HG03066 (cell line): Measurements from ENCODE around the gene DERA.
"Not testable (repeated sequence)": the region's sequence is repeated elsewhere in the genome, so short reads cannot be mapped to it uniquely, and the experiment has no call there.

ENCODE experiments used
- ATAC-seq: cut with Tn5 transposase; IDR thresholded peaks from one replicate; pipeline ENCODE4 v1.9.1; 2021; ENCODE audit warnings: low read depth; ENCODE audit not compliant: unreplicated experiment

Gene DERA

DNA sequence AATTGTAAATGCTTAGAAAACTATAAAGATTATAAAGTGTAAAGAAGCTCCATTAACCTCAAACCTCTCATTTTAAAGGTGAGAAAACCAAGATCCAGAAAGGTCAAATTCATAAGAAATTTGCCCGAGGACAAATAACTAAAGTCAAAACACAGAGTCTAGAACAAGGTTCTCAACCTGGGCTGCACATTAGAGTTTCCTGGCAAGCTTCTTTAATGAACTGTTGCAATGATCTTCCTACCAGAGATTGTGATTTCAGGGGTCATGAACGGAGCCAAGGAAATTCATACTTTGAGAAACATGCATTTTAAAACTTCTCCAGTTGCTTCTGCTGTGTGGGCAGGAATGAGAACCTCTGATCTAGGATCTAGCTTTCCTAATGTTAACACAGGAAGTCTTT is 86.8 kb downstream of the DERA start:
- ATAC-seq, result no peak

DNA sequence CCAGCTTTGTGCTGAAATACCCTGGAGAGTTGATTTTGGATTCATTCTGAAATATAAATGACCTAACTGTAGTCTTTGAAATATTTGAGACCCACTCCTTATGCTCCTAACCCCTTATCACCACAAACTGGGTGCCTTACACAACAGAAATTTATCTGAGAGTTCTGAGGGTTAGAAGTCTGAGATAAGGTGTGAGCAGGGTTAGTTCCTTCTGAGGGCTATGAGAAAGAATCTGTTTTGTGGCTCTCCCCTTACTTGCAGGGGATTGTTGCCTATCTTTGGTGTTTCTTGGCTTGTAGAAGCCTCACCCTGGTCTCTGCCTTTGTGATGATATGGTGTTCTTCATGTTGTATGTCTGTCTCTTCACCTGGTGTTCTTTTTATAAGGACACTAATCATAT is 91.7 kb downstream of the DERA start:
- ATAC-seq, result no peak

DNA sequence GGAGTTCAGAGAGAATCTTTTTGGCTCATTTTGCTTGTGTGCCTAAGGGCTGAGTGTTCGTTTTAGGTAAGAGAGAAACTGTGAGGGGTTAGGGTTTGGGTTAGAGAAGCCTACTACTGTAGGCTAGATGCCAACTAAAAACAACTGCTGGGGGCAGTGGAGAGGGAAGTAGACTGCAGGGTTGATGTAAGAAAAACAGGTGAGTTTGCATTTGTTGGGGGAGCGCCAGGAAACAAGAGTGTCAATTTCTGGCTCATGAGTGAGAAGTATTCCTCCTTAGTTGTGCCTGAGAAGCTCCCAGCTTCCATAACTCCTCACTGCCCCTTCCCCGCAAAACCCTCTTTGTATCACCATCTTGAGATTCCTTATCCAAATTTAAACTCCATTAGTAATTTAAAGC is 92.3 kb downstream of the DERA start:
- no peak for ATAC-seq

DNA sequence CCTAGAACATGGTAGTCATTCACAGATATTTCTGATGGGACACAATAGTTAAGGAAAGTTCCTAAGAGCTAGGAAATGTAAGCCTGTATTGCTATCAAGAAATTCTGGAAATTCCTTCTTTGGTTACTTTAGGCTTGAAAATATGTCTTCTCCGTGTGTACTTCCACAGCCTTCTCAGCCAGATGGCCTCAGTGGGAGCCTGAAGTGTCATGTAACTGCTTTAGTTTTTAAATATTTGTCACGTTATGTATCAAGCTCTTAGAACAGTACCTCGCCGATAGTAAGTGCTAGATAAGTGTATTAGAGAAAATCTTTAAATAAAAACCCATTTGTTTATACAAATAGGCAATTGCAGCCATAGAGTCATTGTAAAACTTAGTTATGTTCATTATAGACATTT is 95.6 kb downstream of the DERA start:
- ATAC-seq, result no peak

DNA sequence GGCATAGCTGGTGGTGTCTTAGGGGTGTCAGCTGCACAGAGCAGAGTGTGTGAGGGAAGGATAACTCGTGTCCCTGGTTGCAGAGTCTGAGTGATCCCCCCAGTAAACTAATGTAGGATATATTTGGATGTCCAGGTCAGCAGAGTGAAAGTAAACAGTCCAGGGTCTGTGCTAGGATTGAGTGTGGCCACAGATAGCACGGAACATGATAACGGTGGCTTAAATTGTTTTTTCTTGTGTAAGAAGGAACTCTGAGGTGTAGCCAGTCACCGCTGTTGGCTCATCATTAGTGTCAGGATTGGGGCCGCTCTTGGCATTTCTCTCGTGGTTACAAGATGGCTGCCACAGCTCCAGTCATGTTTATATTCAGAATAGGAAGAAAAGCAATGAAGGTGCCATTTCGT is 97.3 kb downstream of the DERA start:
- ATAC-seq, result no peak

DNA sequence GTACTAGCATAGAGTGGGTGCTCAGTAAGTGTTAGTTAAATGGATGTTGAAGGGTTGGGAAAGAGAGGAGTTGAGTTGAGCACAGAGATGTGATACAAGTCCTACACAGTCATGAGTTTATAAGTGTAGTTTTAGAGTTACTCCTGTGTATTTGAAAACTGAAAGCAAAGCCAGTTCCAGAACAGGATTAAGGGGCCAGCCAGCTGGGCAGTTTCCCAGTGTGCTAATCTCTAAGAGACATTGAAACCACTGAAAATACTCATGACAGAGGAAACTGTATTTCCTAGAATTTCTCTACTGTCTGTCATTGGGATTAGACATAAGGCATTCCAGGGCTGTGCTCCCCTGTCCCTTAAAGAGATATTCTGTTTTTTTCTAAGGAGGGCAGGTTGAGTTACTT is 101.0 kb downstream of the DERA start:
- ATAC-seq, result no peak

DNA sequence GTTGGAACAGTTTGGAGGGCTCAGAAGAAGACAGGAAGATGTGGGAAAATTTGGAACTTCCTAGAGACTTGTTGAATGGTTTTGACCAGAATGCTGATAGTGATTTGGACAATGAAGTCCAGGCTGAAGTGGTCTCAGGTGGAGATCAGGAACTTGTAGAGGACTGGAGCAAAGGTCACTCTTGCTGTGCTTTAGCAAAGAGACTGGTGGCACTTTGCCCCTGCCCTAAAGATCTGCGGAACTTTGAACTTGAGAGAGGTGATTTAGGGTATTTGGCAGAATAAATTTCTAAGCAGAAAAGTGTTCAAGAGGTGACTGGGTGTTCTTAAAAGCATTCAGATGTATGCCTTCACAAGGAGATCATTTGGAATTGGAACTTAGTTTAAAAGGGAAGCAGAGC is 102.6 kb downstream of the DERA start:
- ATAC-seq, result not testable (repeated sequence)

DNA sequence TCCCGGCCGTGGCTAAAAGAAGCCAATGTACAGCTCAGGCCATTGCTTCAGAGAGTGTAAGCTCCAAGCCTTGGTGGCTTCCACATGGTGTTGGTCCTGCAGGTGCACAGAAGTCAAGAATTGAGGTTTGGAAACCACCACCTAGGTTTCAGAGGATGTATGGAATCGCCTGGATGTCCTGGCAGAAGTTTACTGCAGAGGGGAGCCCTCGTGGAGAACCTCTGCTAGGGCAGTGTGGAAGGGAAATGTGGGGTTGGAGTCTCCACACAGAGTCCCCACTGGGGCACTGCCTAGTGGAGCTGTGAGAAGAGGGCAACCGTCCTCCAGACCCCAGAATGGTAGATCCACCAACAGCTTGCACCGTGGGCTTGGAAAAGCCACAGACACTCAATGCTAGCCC is 103.3 kb downstream of the DERA start:
- not testable (repeated sequence) for ATAC-seq

DNA sequence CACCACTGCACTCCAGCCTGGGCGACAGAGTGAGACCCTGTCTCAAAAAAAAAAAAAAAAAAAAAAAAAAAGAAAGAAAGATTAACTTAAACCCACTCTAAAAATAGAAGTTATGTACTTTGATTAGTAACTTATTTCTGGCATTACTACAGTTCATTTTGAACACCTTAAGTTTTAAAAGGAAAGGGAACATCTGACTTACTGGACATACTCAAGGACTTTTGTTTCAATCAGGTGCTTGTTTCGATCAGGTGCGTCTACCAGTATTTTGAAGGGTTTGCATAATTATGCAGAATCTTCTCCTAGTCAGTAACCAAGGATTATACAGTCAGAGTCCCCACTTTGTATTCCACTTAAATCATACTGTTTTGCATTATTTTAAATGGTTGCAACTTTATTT is 105.6 kb downstream of the DERA start:
- no peak for ATAC-seq

DNA sequence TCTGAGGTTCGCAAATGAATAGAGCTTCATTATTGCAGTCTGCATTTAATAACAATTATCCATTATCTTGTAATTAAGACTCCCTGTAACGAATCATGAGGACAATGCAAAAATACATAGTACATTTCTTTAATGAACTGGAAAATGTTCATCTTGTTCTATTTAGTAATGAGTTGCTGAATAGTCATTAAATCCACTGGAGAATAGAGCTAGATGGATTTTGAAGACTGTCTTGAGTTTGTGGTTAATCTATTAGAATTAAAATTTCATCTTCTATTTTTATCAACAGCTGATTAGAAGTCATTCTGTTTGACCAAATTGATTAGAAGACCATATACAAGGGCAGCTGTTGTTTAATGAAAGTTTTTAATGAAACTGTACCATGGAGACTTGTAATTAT is 107.2 kb downstream of the DERA start:
- ATAC-seq, result no peak

DNA sequence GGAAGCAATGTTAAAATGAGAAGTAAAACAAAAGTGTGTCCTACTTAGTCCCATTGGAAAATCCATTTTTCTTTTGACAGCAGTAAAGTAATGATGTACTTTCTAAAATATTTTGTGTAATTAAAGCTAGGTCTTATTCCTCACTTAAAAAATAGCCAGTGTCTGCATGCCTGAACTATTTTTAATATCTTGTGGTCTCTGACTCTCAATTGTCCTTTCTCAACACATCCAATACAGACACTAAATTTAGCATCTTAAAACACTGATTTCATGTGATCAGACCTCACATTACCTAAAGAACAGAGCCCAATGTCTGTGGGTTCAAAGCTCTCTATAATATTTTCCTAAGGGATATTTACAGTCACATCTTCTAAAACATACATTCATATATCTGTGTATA is 108.0 kb downstream of the DERA start:
- ATAC-seq, result no peak

DNA sequence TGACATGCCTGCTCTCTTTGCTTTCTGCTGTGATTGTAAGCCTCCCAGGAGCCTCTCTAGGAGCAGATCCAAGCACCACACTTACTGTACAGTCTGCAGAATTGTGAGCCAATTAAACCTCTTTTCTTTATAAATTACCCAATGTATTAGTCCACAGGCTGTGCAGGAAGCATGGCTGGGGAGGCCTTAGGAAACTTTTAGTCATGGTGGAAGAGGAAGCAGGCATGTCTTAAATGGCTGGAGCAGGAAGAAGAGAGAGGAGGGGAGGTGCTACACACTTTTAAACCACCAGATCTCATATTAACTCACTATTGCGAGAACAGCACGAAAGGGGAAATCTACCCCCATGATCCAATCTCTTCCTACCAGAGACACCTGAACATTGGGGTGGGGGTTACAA is 108.9 kb downstream of the DERA start:
- no peak for ATAC-seq

DNA sequence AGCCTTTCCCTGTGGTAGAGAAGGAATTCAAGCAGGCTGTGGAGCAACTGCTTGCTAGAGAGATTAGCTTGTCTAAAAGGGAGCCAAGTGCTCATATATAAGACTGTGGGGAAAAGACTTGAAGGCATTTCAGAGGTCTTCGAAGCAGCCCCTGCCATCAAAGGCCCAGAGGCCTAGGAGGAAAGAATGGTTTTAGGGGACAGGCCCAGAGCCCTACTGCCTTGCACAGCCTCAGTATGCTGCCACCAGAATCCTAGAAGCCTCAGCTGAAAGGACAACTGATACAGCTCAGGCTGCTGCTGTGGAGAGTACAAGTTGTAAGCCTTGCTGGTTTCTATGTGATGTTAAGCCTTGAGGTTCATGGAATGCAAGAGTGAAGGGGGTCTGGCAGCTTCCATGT is 109.9 kb downstream of the DERA start:
- ATAC-seq, result no peak

DNA sequence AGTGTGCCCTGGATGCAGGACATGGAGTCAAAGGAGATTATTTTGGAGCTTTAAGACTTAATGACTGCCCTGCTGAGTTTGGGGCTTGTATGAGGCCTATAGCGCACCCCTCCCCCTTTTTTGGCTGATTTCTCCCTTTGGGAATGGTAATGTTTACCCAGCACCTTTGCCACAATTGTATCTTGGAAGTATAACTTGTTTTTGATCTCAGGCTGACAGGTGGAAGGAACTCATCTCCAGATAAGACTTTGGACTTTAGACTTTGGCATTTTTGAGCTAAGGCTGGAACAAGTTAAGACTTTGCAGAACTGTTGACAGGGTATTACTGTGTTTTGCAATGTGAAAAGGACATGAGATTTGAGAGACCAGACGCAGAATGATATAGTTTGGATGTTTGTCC is 110.5 kb downstream of the DERA start:
- no peak for ATAC-seq

DNA sequence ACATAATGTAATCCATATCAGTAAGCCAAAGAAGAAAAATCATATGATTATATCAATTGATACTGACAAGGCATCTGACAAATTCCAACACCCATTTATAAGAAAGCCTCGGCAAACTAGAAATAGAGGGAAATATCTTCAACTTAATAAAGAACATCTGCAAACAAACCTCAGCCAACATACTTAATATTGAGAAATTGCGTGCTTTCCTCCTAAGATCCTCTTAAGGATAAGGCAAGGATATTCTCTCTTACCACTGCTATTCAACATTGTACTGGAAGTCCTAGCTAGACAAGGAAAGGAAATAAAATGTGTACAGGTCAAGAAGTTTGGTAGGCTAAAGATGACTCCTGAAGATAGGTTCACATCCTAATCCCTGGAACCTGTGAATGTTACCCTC is 115.9 kb downstream of the DERA start:
- ATAC-seq, result no peak

DNA sequence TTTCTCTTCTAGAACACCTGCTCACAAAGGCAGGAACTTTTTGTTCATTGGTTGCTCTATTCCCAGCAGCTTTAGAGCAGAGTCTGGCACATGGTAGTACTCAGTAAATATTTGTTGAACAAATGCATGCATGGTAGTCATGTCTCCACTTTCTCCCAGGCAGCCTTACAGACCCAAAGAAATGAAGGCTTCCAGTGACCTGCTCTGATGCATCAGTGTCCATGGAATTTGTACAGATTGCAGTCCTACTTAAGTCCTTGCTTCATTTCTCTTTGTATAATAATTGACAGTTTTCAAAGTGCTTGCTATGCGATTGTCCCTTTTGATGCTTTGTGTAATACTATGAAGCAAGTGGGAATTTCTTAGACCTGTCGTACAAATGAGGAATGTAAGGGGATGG is 119.6 kb downstream of the DERA start:
- no peak for ATAC-seq

DNA sequence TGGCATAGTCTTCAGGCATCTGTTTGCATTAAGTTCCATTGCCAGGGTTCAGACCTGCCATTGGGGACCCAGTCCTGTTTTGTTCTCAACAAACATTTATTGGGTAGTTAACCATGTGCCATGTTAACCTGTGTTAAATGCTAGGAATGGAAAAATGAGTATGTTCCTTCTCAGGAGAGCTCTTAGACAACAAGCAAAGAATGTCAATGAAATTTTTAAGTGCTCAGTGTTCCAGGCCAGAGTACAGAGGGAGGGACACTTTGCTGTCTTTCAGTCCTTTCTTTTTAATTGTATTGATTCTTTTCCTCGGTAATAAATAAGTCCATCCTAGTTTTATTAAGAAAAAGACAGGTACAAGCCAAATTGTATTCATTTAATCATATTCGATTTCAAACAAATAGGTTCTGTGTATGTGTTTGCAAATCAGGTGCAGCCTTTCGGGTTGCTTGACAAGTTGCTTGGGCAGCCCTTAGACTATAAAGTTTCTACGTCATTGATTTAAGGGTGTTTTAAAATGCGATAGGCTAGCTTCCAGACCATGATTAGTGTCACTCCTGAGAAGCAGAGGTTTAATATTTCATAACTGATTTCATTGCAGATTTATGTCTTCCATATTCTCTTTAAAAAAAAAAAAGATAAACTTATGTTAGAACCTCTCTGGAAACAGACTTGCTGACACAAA is 123.1 kb downstream of the DERA start:
- ATAC-seq, result no peak

DNA sequence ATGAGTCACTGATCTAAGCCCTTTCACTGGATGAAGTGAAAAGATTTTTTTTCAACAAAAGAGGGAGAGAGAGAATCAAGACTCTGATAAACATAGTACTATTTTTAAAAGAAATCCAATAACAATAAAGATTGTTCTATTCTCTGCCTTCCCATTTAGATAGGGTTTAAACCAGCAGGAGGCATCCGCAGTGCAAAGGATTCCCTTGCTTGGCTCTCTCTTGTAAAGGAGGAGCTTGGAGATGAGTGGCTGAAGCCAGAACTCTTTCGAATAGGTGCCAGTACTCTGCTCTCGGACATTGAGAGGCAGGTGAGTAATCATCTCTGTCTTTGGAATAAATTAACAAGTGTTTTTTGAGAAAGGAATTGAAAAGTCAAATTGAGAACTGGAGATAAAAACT is 124.9 kb downstream of the DERA start:
- ATAC-seq, result no peak

DNA sequence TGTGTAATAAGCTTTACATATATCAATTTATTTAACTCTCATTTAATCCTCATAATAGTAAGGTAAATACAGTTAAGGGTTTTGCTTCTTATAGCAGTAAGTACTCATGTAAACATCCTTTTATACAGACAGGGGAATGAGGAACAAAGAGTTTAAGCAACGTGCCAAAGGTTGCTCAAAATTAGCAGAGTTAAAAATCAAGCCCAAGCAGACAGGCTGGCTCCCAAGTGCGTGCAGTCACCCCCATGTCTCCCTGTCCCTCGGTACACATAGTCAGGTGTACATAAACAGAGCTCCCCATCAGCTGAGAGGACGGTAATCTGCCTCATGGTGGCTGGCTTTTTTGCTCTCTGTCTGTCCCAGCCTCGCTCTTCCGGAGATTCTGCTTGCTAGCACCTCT is 126.4 kb downstream of the DERA start:
- no peak for ATAC-seq

DNA sequence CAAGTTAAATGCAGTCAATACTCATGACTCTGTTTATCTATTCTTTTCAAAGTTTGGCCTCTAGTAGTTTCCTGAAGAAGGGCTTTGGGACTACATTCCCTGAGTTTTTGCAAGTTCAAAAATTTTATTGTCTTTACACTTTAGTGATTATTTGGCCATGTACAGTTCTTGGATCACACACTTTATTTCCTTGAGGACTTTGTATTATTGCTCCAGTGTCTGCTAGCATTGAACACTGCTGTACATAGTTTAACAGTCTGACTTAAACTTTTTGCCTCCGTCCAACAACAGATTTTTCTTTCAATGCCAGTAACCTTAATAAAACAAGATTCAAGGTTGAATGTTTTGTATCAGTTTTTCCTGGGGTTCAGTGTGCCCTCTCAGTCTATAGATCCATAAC is 132.3 kb downstream of the DERA start:
- ATAC-seq, result no peak

DNA sequence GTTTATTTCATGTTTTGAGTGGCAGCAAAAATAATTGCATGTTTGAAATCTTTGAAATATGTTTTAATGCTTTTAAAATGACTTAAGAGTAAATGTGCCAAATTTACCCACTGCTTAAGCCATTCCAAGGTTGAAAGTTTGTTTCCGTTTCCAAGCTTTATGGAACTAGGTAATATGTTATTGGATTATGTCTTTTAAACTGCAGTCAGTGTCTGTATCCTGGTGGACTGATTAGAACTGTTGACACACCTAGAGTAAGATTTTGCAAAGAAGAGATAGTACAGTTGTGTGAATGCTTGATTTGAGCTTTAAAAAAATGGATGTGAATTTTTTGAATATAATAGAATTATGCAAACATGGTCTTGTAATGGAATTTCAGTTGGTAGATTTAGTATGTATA is 135.1 kb downstream of the DERA start:
- no peak for ATAC-seq

DNA sequence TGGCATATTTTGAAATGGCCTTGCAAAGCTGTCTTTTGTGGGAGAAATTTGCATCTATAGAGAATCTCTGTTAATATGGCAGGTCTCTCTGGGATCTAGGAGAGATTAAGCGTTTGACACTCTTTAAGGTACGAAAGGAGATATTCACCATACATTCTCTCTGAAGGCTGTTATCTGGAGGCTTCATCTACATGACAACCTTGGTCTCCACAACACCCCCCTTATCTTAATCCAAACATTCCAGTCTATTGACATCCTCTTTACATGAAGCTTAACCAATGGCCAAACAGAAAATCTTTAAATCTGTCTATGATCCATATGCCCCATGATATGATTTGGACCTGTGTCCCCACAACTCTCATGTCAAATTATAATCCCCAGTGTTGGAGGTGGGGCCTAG is 137.4 kb downstream of the DERA start:
- ATAC-seq, result no peak

DNA sequence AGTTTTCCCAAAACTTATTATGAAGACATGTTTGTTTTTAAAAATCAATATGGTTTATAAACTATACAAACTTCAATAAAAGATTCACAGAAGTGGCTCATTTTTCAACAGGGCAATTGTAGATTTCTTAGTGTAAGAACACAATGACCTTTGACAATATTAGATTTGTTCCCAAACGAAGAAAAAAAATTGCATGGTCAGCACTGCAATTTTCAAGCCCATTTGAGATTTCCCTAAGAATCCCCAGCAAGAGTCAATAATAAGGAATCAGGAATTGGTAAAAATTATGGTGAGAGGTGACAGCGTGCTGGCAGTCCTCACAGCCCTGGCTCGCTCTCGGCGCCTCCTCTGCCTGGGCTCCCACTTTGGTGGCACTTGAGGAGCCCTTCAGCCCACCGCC is 145.8 kb downstream of the DERA start:
- no peak for ATAC-seq
